DND-41 (cell line): ENCODE data around the gene SMG9.

Experiments
- ATAC-seq: fragments of 200-7000 bp; cut with Tn5 transposase; 3 replicates; pipeline ENCODE4 v1.9.1; 2021; ENCODE audit warnings: low read depth; ENCODE audit not compliant: insufficient read depth
- DNase-seq: peaks from one replicate; pipeline ENCODE4 v3.0.0-alpha.2; 2020
- H2AFZ ChIP-seq: 2 replicates; pipeline ENCODE4 v1.6.0; 2012; ENCODE audit warnings: low read depth, low read length
- H3K27ac ChIP-seq: 2 replicates; pipeline ENCODE4 v1.5.1; 2012; ENCODE audit warnings: low read length, inconsistent platforms
- H3K27me3 ChIP-seq: fragments of 200-600 bp; sonication (generic); 2 replicates; pipeline ENCODE4 v1.6.0; 2012; ENCODE audit warnings: low read length, mild to moderate bottlenecking, inconsistent platforms; ENCODE audit not compliant: insufficient read depth, poor library complexity
- H3K36me3 ChIP-seq: 2 replicates; pipeline ENCODE4 v1.5.1; 2012; ENCODE audit warnings: low read length, inconsistent platforms; ENCODE audit not compliant: insufficient read depth
- H3K4me1 ChIP-seq: 2 replicates; pipeline ENCODE4 v1.5.1; 2012; ENCODE audit warnings: mild to moderate bottlenecking, low read length; ENCODE audit not compliant: insufficient read depth
- H3K4me2 ChIP-seq: 2 replicates; pipeline ENCODE4 v1.6.0; 2012; ENCODE audit warnings: mild to moderate bottlenecking, moderate library complexity, low read length, inconsistent platforms; ENCODE audit not compliant: insufficient read depth
- H3K4me3 ChIP-seq, 2 experiments: fragments of 200-600 bp in 1 of 2; shearing (Covaris generic) in 1 of 2; 2 replicates each; pipeline ENCODE4 v1.5.1; 2012 to 2016; ENCODE audit warnings: inconsistent platforms in 2 of 2, low read length in 2 of 2, mild to moderate bottlenecking in 2 of 2, low read depth in 1 of 2, moderate library complexity in 1 of 2
- H3K79me2 ChIP-seq: 2 replicates; pipeline ENCODE4 v1.6.0; 2012; ENCODE audit warnings: low read length, inconsistent platforms; ENCODE audit not compliant: insufficient read depth
- H3K9ac ChIP-seq: 2 replicates; pipeline ENCODE4 v1.6.0; 2012; ENCODE audit warnings: low read depth, mild to moderate bottlenecking, inconsistent platforms, low read length, moderate library complexity
- H3K9me3 ChIP-seq: 2 replicates; pipeline ENCODE4 v1.5.1; 2012; ENCODE audit warnings: low read length, moderate library complexity, mild to moderate bottlenecking, inconsistent platforms; ENCODE audit not compliant: insufficient read depth, severe bottlenecking
- H4K20me1 ChIP-seq: 2 replicates; pipeline ENCODE4 v1.6.0; 2012; ENCODE audit warnings: low read length; ENCODE audit not compliant: insufficient read depth
- CTCF ChIP-seq: IDR thresholded peaks from 2 replicates; pipeline ENCODE4 v1.5.1; 2012; ENCODE audit warnings: borderline replicate concordance, low read length, moderate library complexity, mild to moderate bottlenecking; ENCODE audit not compliant: poor library complexity, severe bottlenecking; ENCODE audit errors: extremely low read depth
- EZH2 ChIP-seq: IDR thresholded peaks from 3 replicates; pipeline ENCODE4 v1.6.1; 2012; ENCODE audit warnings: borderline replicate concordance, low read depth, mild to moderate bottlenecking, moderate library complexity, low read length, inconsistent platforms; ENCODE audit not compliant: severe bottlenecking

Gene SMG9

GRCh38 chr19:43688059-43688701 is 66.6 kb downstream of the SMG9 start:
- Histone ChIP-seq H3K9ac (no peak overlapping the region), H3K4me3 (no peak overlapping the region), H3K36me3 (no peaks in the 10 kb centered on the region), H3K79me2 (no peaks in the 10 kb centered on the region), H3K9me3 (peaks cover 11% of the 10 kb centered on the region), H3K4me1 (no peaks in the 10 kb centered on the region), H3K27me3 (no peaks in the 10 kb centered on the region), H2AFZ (no peak overlapping the region), H3K27ac (no peak overlapping the region), H4K20me1 (no peaks in the 10 kb centered on the region), H3K4me2 (no peak overlapping the region)
- no peak for TF ChIP-seq CTCF
- no peak for TF ChIP-seq EZH2
- DNase-seq (no peak), ATAC-seq (no peak)

GRCh38 chr19:43687660-43687997 is 67.1 kb downstream of the SMG9 start:
- Histone ChIP-seq H3K36me3 (no peaks in the 10 kb centered on the region), H4K20me1 (no peaks in the 10 kb centered on the region), H3K27ac (no peak overlapping the region), H3K9me3 (peaks cover 11% of the 10 kb centered on the region), H3K4me1 (no peaks in the 10 kb centered on the region), H2AFZ (no peak overlapping the region), H3K4me3 (no peak overlapping the region), H3K27me3 (no peaks in the 10 kb centered on the region), H3K9ac (no peak overlapping the region), H3K79me2 (no peaks in the 10 kb centered on the region), H3K4me2 (no peak overlapping the region)
- no peak for TF ChIP-seq CTCF
- TF ChIP-seq EZH2: no peak
- ATAC-seq: no peak
- no peak for DNase-seq

GRCh38 chr19:43684326-43684725 is 70.4 kb downstream of the SMG9 start:
- no peak for ATAC-seq
- Histone ChIP-seq H3K4me2 (no peak overlapping the region), H3K27me3 (no peaks in the 10 kb centered on the region), H3K9me3 (no peaks in the 10 kb centered on the region), H3K27ac (no peak overlapping the region), H3K79me2 (no peaks in the 10 kb centered on the region), H3K36me3 (no peaks in the 10 kb centered on the region), H3K4me3 (no peak overlapping the region), H3K4me1 (no peaks in the 10 kb centered on the region), H2AFZ (no peak overlapping the region), H3K9ac (no peak overlapping the region), H4K20me1 (no peaks in the 10 kb centered on the region)
- no peak for DNase-seq
- no peak for TF ChIP-seq CTCF
- TF ChIP-seq EZH2: no peak

- TF ChIP-seq CTCF (no peak), EZH2 (no peak)
- H3K27me3 ChIP-seq: no peaks in the 10 kb centered on the region
- no peaks in the 10 kb centered on the region for H3K9me3 ChIP-seq
- no peak overlapping the region for H3K27ac ChIP-seq
- H3K9ac ChIP-seq: no peak overlapping the region
- H3K4me3 ChIP-seq: no peak overlapping the region
- H3K79me2 ChIP-seq: no peaks in the 10 kb centered on the region
- DNase-seq: no peak
- H3K4me1 ChIP-seq: no peaks in the 10 kb centered on the region
- H3K36me3 ChIP-seq: no peaks in the 10 kb centered on the region
- H4K20me1 ChIP-seq: no peaks in the 10 kb centered on the region
- no peak overlapping the region for H3K4me2 ChIP-seq
- H2AFZ ChIP-seq: no peak overlapping the region
- ATAC-seq: no peak
These were observed 70.9 kb downstream of the SMG9 start for GRCh38 chr19:43683905-43684304.
